Measurements from ENCODE around the gene RNF41. TPM values are rescaled to one million over a fixed set of nuclear protein-coding genes. Genes with fewer than 3 reads are reported as not detected.
A peak's percentile ranks its signal among the peaks of the same experiment; 100 is the strongest.

RNF41 gene
- total and polyA plus RNA-seq, 2 of the 13 experiments (the other 11 are each of a cell fraction or from before 2014, with no cell fraction given): 27.1 to 39.4 TPM

DNA sequence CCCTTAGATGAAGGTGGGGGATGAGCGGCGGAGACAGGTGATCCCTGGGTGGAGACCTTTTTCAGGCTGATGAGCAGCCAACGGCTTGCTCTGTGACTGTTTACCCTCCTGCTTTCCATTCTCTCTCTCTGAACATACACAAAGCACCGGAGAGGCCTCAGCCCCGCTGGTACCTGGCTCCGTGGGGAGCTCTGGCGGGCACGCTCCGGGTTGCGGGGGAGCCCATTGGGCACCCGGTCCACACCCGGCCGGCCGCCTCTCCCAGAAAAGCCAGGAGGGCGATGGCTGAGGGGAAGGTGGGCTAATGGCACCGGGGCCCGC, 33.0 kb downstream of the RNF41 start:
- Histone ChIP-seq H3K4me2 (ENCODE audit: low read depth, low read length) (peak overlapping the region; percentile 82), H3K4me3 (replicated peaks in 1 of 3; ENCODE audit: insufficient read depth in 1 of 3, low read depth in 2 of 3, low read length in 3 of 3) (peak overlapping the region; percentile 76 to 94 (median 89))
- 0% methylated on average over 6 of the region's 17 CpGs for WGBS (ENCODE audit: low lambda C conversion rate)
- TF ChIP-seq, protein P1, sequence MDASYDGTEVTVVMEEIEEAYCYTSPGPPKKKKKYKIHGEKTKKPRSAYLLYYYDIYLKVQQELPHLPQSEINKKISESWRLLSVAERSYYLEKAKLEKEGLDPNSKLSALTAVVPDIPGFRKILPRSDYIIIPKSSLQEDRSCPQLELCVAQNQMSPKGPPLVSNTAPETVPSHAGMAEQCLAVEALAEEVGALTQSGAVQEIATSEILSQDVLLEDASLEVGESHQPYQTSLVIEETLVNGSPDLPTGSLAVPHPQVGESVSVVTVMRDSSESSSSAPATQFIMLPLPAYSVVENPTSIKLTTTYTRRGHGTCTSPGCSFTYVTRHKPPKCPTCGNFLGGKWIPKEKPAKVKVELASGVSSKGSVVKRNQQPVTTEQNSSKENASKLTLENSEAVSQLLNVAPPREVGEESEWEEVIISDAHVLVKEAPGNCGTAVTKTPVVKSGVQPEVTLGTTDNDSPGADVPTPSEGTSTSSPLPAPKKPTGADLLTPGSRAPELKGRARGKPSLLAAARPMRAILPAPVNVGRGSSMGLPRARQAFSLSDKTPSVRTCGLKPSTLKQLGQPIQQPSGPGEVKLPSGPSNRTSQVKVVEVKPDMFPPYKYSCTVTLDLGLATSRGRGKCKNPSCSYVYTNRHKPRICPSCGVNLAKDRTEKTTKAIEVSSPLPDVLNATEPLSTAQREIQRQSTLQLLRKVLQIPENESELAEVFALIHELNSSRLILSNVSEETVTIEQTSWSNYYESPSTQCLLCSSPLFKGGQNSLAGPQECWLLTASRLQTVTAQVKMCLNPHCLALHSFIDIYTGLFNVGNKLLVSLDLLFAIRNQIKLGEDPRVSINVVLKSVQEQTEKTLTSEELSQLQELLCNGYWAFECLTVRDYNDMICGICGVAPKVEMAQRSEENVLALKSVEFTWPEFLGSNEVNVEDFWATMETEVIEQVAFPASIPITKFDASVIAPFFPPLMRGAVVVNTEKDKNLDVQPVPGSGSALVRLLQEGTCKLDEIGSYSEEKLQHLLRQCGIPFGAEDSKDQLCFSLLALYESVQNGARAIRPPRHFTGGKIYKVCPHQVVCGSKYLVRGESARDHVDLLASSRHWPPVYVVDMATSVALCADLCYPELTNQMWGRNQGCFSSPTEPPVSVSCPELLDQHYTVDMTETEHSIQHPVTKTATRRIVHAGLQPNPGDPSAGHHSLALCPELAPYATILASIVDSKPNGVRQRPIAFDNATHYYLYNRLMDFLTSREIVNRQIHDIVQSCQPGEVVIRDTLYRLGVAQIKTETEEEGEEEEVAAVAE (CRISPR knock-in tag; IDR thresholded peaks at IDR 0.05; ENCODE audit: borderline replicate concordance): no peak
- TF ChIP-seq, protein P2, sequence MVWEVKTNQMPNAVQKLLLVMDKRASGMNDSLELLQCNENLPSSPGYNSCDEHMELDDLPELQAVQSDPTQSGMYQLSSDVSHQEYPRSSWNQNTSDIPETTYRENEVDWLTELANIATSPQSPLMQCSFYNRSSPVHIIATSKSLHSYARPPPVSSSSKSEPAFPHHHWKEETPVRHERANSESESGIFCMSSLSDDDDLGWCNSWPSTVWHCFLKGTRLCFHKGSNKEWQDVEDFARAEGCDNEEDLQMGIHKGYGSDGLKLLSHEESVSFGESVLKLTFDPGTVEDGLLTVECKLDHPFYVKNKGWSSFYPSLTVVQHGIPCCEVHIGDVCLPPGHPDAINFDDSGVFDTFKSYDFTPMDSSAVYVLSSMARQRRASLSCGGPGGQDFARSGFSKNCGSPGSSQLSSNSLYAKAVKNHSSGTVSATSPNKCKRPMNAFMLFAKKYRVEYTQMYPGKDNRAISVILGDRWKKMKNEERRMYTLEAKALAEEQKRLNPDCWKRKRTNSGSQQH (CRISPR knock-in tag; IDR thresholded peaks at IDR 0.05; ENCODE audit: low read depth): no peak
- TF ChIP-seq SIX1 (CRISPR knock-in tag; IDR thresholded peaks at IDR 0.05; ENCODE audit: borderline replicate concordance): no peak
- TF ChIP-seq, protein P3, sequence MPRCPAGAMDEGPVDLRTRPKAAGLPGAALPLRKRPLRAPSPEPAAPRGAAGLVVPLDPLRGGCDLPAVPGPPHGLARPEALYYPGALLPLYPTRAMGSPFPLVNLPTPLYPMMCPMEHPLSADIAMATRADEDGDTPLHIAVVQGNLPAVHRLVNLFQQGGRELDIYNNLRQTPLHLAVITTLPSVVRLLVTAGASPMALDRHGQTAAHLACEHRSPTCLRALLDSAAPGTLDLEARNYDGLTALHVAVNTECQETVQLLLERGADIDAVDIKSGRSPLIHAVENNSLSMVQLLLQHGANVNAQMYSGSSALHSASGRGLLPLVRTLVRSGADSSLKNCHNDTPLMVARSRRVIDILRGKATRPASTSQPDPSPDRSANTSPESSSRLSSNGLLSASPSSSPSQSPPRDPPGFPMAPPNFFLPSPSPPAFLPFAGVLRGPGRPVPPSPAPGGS (CRISPR knock-in tag; IDR thresholded peaks at IDR 0.05): no peak
- TF ChIP-seq HDAC1 (CRISPR knock-in tag; IDR thresholded peaks at IDR 0.05): 0 out of 2 replicates have a peak, but pooled peaks have one; percentile 19
- TF ChIP-seq CCDC6 (CRISPR knock-in tag; IDR thresholded peaks at IDR 0.05): no peak
- TF ChIP-seq, protein P4, sequence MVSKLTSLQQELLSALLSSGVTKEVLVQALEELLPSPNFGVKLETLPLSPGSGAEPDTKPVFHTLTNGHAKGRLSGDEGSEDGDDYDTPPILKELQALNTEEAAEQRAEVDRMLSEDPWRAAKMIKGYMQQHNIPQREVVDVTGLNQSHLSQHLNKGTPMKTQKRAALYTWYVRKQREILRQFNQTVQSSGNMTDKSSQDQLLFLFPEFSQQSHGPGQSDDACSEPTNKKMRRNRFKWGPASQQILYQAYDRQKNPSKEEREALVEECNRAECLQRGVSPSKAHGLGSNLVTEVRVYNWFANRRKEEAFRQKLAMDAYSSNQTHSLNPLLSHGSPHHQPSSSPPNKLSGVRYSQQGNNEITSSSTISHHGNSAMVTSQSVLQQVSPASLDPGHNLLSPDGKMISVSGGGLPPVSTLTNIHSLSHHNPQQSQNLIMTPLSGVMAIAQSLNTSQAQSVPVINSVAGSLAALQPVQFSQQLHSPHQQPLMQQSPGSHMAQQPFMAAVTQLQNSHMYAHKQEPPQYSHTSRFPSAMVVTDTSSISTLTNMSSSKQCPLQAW (CRISPR knock-in tag; IDR thresholded peaks at IDR 0.05): 0 out of 2 replicates have a peak, but pooled peaks have one; percentile 18
- TF ChIP-seq, protein P5, sequence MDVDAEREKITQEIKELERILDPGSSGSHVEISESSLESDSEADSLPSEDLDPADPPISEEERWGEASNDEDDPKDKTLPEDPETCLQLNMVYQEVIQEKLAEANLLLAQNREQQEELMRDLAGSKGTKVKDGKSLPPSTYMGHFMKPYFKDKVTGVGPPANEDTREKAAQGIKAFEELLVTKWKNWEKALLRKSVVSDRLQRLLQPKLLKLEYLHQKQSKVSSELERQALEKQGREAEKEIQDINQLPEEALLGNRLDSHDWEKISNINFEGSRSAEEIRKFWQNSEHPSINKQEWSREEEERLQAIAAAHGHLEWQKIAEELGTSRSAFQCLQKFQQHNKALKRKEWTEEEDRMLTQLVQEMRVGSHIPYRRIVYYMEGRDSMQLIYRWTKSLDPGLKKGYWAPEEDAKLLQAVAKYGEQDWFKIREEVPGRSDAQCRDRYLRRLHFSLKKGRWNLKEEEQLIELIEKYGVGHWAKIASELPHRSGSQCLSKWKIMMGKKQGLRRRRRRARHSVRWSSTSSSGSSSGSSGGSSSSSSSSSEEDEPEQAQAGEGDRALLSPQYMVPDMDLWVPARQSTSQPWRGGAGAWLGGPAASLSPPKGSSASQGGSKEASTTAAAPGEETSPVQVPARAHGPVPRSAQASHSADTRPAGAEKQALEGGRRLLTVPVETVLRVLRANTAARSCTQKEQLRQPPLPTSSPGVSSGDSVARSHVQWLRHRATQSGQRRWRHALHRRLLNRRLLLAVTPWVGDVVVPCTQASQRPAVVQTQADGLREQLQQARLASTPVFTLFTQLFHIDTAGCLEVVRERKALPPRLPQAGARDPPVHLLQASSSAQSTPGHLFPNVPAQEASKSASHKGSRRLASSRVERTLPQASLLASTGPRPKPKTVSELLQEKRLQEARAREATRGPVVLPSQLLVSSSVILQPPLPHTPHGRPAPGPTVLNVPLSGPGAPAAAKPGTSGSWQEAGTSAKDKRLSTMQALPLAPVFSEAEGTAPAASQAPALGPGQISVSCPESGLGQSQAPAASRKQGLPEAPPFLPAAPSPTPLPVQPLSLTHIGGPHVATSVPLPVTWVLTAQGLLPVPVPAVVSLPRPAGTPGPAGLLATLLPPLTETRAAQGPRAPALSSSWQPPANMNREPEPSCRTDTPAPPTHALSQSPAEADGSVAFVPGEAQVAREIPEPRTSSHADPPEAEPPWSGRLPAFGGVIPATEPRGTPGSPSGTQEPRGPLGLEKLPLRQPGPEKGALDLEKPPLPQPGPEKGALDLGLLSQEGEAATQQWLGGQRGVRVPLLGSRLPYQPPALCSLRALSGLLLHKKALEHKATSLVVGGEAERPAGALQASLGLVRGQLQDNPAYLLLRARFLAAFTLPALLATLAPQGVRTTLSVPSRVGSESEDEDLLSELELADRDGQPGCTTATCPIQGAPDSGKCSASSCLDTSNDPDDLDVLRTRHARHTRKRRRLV (CRISPR knock-in tag; IDR thresholded peaks at IDR 0.05): peak; percentile 38; the same call in 1 of the 2 replicates
- TF ChIP-seq ZNF160 (CRISPR knock-in tag; IDR thresholded peaks at IDR 0.05): 0 out of 2 replicates have a peak, but pooled peaks have one; percentile 2

More for the DNA sequence above, 33.0 kb downstream of the RNF41 start:
- no peak for FAIRE-seq
- H3K36me3 ChIP-seq (replicated peaks in 1 of 2; ENCODE audit: control insufficient read depth in 1 of 2, insufficient read depth in 2 of 2, low read length in 2 of 2): peaks cover 4 to 22% of the 10 kb centered on the region in 2 experiments
- no peak overlapping the region for H2AFZ ChIP-seq (ENCODE audit: low read length)
- H3K9ac ChIP-seq (ENCODE audit: insufficient read depth, low read depth, low read length): peak overlapping the region; percentile 59
- peaks cover 34% of the 10 kb centered on the region for H3K4me1 ChIP-seq (ENCODE audit: insufficient read depth, low read length)
- no peaks in the 10 kb centered on the region; a peak in 1 of 5 replicates for H3K27me3 ChIP-seq (ENCODE audit: control insufficient read depth in 1 of 2, insufficient read depth in 2 of 2, low read length in 2 of 2)
- H3K79me2 ChIP-seq (ENCODE audit: insufficient read depth, low read length): peaks cover 19% of the 10 kb centered on the region
- POLR2A ChIA-PET: interaction anchor here (1.0 to 3.6 kb wide), 14 partner anchors 10 to 172 kb away, joined by 3 to 48 read pairs (median 6); partner anchors contain the start of genes COQ10A, ESYT1, MYL6 and RNF41
- CTCF ChIA-PET (ENCODE audit: low intra/inter-chr PET ratio, low total read pairs): interaction anchor here (0.8 to 2.7 kb wide), 5 partner anchors 31 to 450 kb away, joined by 3 to 49 read pairs (median 3); partner anchors contain the start of genes ERBB3, ESYT1, MYL6 and ZC3H10
- peak; percentile 37 for ATAC-seq
- in situ Hi-C loops (cut with HindIII; ENCODE audit: extremely low pct_ligation_motif_present, low pct_unique_long_range_greater_than_20kb) (loop anchor here (5.0 kb wide), 1 partner anchor 61 kb away; the partner anchor contains the start of gene ESYT1), intact Hi-C loops (cut with micrococcal nuclease; ENCODE audit: unreplicated experiment) (loop anchor here (1.0 to 2.0 kb wide), 2 partner anchors 62 to 69 kb away; no protein-coding TSS in a partner anchor)
- no peak for DNase-seq (ENCODE audit: low spot score)
- H3K9me3 ChIP-seq (ENCODE audit: low read length): no peaks in the 10 kb centered on the region
- no peaks in the 10 kb centered on the region for H4K20me1 ChIP-seq (ENCODE audit: insufficient read depth, low read length)
- H3K27ac ChIP-seq (ENCODE audit: extremely low read length, insufficient read depth, low read length): peak overlapping the region; percentile 69
- no TSS peak for BruUV-seq (replicated peaks)

All from HepG2 (cell line).